Fibroblast of the aortic adventitia (primary cell): Measurements from ENCODE around the gene TLE4. TPM values are rescaled to one million over a fixed set of nuclear protein-coding genes. Genes with fewer than 3 reads are reported as not detected.

Experiments
- DNase-seq: peaks from one replicate; pipeline ENCODE4 v3.0.0-alpha.2; 2010; ENCODE audit warnings: low read depth
- H3K4me3 ChIP-seq: 2 replicates; pipeline ENCODE4 v1.5.1; 2011; ENCODE audit warnings: low read depth, mild to moderate bottlenecking, control low read depth, low read length, moderate library complexity
- CTCF ChIP-seq: IDR thresholded peaks from 2 replicates; pipeline ENCODE4 v1.5.1; 2011; ENCODE audit warnings: mild to moderate bottlenecking, low read length, control low read depth, inconsistent platforms; ENCODE audit not compliant: insufficient read depth
- total RNA-seq: library from RNA; depleted of rRNA; stranded (reverse); fragments of >200 nt; gene quantifications from 2 replicates; pipeline ENCODE4 v1.2.3, GENCODE V29; 2012; ENCODE audit warnings: low replicate concordance

TLE4 gene
- total RNA-seq, 1 donor, result 14.7 TPM

- DNase-seq, result no peak
- H3K4me3 ChIP-seq, result no peak overlapping the region
- no peak for TF ChIP-seq CTCF
Observed at GRCh38 chr9:79757074-79757473, 185.3 kb downstream of the TLE4 start.

DNA sequence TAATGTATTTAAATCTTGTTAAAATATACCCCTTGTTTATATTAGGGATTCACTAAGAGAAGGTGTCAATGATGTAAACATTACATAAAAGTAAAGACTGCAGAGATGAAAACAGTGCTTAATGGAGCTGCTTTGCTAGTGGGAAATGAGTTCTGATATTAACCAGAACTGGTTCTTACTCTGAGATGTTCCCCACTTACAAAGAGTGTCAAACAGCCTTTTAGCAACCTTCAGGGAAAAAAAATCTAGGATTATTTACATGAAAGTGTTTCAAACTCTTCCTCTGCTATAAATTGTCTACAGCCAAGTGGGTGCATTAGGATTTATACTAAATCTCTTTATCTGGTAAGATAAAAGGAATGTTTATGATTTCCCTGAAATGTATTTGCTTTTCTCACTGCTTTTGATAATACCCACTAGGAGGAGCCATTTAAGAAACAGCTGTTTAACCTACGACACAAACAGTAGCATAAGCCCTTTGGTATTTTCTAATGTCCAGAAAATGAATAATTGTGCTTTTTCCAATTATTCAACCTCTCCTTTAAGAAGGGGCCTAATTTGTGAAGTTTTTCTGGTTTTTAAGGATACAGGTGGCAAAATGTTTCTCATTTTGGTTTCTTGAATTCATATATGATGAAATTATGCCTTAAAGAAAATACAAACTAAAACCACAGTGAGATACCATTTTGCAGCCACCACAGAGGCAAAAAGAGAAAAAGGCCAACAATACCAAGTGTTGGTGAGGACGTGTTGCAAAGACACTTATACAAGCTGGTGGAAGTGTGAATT lies 186.3 kb downstream of the TLE4 start:
- DNase-seq, result peak; percentile 15
- H3K4me3 ChIP-seq, result no peak overlapping the region
- peak; percentile 45 for TF ChIP-seq CTCF

DNA sequence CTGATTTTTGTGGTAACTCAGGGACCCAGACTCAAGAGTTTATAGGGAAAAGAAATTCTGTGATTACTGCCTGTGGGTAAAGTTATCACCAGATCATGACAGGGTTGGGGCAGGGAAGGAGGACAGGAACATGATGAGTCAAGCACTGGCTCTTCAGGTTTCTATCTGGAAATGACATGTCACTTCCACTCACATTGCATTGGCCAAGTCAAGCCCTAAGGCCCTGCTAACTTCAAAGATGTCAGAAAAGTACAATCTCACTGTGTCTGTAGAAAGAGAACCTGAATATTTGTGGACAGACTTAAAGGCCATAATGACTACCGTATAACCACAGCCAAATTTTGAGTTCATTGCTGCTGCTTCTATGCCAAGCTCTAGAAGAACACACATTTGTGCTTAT lies 187.7 kb downstream of the TLE4 start:
- TF ChIP-seq CTCF, result no peak
- no peak for DNase-seq
- no peak overlapping the region for H3K4me3 ChIP-seq

- no peak for DNase-seq
- H3K4me3 ChIP-seq, result no peak overlapping the region
- TF ChIP-seq CTCF, result no peak
Observed at GRCh38 chr9:79762070-79762469, 190.3 kb downstream of the TLE4 start.

DNA sequence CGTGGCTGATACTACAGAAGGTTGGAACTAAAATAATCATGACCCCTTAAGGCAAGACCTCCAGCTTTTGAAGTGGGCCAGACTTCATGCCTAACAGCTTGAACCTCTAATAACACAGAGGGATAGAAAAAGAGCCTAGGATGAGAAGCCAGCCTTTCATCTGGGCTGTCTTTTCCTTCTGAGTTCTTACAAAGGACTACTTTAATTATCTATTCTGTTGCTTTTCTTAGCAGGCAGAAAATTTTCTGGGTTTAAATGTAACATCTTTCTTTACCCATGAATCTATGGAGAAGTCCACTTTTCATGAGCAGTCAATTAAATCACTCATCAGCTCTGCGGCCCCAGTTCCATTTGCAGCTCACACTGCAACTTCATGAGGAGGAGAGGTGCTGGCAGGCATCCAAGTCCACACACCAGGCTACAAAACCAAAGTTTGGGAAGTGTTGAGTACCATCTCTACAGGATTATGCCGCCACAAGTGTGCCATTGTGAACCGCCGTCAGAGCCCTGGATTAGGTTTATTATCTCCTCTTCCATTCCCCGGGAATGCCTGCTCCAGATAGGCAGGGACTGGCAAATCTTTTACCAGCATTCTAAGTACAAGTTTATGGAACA lies 192.0 kb downstream of the TLE4 start:
- no peak for DNase-seq
- no peak for TF ChIP-seq CTCF
- H3K4me3 ChIP-seq, result no peak overlapping the region

DNA sequence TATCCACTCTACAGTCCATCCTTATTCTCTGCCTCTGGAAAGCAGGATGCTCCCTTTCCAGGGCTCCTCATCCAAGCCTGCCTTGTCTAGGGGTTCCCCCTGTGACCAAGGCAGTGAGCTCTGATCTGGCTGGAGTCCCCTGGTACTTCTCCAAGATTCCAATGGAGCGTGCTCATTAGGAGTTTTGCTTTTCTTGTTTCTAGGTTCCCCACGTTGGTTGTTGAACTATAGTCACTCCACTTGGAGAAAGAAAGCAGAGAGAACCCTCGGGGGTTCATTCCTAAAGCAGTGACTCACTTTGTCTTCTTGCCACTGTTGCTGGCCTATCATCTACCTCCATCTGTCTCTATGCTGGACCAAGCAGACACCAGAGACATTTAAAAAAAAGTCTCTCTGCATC lies 192.6 kb downstream of the TLE4 start:
- H3K4me3 ChIP-seq, result no peak overlapping the region
- no peak for TF ChIP-seq CTCF
- DNase-seq, result peak; percentile 92
